ENCODE measurements around the gene KLF2.

The KLF2 gene

GRCh38 chr19:16308081-16308480 is 16.5 kb upstream of the KLF2 start:
- no peak for DNase-seq (ENCODE audit: low read depth)

GRCh38 chr19:16309643-16310042 is 15.0 kb upstream of the KLF2 start:
- no peak for DNase-seq (ENCODE audit: low read depth)

- peak; percentile 98 for DNase-seq (ENCODE audit: low read depth)
Measured at GRCh38 chr19:16315825-16316505, 8.7 kb upstream of the KLF2 start.

- DNase-seq (ENCODE audit: low read depth): no peak
Measured at GRCh38 chr19:16316506-16316882, 8.1 kb upstream of the KLF2 start.

- DNase-seq (ENCODE audit: low read depth): no peak
Measured at GRCh38 chr19:16319481-16319880, 5.1 kb upstream of the KLF2 start.

GRCh38 chr19:16320987-16321386 is 3.6 kb upstream of the KLF2 start:
- DNase-seq (ENCODE audit: low read depth): no peak

GRCh38 chr19:16325161-16325527 is 518 bp downstream of the KLF2 start:
- no peak for DNase-seq (ENCODE audit: low read depth)

GRCh38 chr19:16325641-16326400 is 1.2 kb downstream of the KLF2 start:
- no peak for DNase-seq (ENCODE audit: low read depth)

GRCh38 chr19:16326401-16327168 is 2.0 kb downstream of the KLF2 start:
- no peak for DNase-seq (ENCODE audit: low read depth)

GRCh38 chr19:16327169-16327475 is 2.5 kb downstream of the KLF2 start:
- no peak for DNase-seq (ENCODE audit: low read depth)

- no peak for DNase-seq (ENCODE audit: low read depth)
Measured at GRCh38 chr19:16327501-16327900, 2.9 kb downstream of the KLF2 start.

- peak; percentile 71 for DNase-seq (ENCODE audit: low read depth)
Measured at GRCh38 chr19:16327911-16328823, 3.5 kb downstream of the KLF2 start.

GRCh38 chr19:16328824-16329482 is 4.3 kb downstream of the KLF2 start:
- no peak for DNase-seq (ENCODE audit: low read depth)

GRCh38 chr19:16330368-16330801 is 5.8 kb downstream of the KLF2 start:
- DNase-seq (ENCODE audit: low read depth): no peak

- DNase-seq (ENCODE audit: low read depth): no peak
Measured at GRCh38 chr19:16330806-16331690, 6.4 kb downstream of the KLF2 start.

GRCh38 chr19:16333001-16333586 is 8.5 kb downstream of the KLF2 start:
- DNase-seq (ENCODE audit: low read depth): no peak

GRCh38 chr19:16334411-16334810 is 9.8 kb downstream of the KLF2 start:
- DNase-seq (ENCODE audit: low read depth): no peak

- no peak for DNase-seq (ENCODE audit: low read depth)
Measured at GRCh38 chr19:16335226-16335625, 10.6 kb downstream of the KLF2 start.

GRCh38 chr19:16336571-16336970 is 11.9 kb downstream of the KLF2 start:
- no peak for DNase-seq (ENCODE audit: low read depth)

GRCh38 chr19:16337809-16338469 is 13.3 kb downstream of the KLF2 start:
- DNase-seq (ENCODE audit: low read depth): no peak

Measured in stromal cell of bone marrow (primary cell).